HG03378 (cell line): ENCODE results near the gene CRIM1.

ENCODE experiments used
- ATAC-seq: cut with Tn5 transposase; IDR thresholded peaks from one replicate; pipeline ENCODE4 v1.9.1; 2021; ENCODE audit warnings: mild to moderate bottlenecking, moderate library complexity; ENCODE audit not compliant: unreplicated experiment

CRIM1 gene

DNA sequence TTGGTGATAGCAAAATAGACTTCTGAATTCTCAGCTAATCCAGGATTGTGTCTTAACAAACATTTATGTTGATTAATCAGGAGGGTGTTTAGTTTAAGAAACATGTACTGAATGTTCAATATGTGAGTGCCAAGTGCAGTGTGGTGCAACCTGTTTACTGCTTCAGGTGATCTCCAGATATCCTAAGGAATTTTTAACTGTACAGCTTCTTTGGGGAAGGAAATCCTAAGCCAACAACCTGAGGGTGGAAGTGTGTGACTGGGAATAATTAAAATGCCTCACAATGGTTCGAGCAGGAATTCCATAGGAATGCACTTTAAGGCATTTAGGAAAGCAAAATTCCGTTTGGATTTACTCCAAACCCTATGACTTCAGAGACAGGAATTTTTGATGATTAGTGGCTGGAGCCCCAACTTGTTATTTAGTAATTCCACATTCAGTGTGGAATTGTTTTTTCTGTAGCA, 16.4 kb downstream of the CRIM1 start:
- no peak for ATAC-seq

DNA sequence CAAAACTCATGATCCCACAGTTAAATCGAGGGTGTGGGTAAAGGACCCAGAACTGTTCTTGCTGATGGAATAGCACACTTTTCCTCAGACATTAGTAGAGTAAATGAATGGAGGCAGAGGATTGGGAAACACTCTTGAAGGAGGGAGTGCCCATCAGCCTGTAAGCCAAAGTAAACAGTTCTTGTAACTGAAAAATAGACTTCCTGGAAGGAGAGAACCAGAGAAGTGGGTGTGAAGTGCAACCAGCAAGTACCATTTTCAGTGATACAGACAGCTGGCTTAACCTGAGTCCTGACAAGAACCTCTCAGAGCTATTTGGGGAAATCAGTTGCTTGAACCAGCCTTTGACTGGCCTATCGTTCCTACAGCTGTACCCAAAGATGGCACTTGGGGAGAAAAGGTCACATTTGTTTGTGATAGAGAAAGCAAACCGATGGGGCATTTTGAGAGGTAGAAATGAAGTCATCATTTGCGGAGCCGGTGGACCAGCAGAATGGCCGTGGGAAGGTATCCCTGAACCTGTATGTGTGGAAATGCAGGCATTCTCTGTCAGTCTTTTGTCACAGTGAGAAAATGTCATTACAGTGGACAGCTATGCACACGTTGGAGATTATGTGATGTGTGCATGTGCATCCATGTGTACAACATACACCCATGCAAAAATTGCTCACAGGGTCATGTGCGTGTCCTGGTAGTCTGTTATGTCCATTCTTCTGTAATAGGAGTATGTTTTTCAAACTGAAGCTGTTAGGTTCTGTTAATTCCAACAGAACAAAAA, 17.8 kb downstream of the CRIM1 start:
- ATAC-seq: no peak

DNA sequence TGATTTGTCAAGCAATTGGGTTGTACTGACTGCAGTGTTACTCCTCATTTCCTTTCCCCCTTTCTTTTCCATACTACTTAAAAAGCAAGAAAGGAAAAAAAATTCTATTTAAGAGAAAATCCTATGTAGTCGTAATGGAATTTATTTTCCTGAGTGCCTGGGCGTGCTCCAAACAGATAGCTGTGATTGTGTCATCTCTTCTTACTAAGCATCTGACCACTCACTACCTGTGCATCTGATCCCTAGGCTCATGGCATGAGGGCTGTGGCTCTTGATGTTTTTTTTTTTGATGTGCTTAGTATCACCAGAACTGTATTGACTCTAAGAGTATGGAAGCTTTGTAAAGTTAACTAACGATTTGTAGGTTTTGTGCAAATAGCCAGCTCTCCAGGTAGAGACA, 19.0 kb downstream of the CRIM1 start:
- no peak for ATAC-seq

DNA sequence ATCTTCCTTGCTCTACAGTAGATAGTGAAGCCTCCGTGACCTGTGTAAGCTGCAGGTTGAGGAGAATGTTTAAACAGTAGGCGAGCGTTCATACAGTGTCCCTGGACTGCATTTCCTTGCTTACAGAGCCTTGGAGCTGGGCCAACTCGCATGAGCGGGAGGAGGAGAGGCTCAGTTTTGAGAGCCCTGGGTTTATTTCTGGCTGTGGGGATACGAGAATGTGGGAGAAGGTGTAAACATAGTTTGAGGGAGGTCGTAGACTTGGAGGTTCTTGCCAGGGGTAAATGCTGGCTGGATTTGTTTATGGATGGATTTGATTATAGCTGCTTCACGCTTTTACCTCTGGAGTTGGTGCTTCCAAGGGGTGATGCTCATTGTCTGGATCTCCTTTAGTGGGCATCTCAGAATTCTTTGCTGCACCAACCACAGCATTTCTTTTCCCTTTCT, 20.8 kb downstream of the CRIM1 start:
- ATAC-seq: no peak

DNA sequence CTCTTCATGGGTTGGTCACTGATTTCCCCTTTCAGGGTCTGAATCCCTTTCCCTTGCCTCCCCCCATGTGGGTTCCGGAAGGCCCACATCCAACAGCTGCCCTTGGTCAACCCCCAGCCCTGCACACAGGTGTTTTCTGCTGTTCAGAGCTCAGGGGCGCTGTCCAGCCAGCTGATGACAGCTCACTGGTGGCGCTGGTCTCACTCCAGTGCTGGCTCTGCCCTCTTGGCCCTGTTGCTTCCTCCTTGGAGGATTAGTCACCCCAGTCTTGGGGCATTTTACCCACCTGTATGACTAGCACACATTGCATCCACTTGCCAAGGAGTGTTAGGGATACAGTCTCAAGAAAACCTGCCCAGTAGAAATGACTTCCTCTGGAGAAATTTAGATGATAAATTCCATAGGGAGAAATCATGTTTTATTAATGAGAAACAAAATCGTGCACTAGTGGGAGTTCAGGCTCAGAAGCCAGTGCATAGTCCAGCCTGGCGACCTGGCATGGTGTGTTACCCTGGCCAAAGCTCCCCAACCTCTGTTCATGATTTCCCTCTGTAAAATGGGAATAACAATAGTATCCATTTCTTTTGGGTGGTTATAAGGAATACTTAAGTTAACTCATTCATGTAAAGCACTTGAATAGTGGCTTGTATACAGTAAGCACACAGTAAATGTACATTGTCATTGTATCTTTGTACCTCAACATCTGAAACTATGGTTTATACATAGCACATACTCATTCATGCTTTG, 21.6 kb downstream of the CRIM1 start:
- no peak for ATAC-seq

DNA sequence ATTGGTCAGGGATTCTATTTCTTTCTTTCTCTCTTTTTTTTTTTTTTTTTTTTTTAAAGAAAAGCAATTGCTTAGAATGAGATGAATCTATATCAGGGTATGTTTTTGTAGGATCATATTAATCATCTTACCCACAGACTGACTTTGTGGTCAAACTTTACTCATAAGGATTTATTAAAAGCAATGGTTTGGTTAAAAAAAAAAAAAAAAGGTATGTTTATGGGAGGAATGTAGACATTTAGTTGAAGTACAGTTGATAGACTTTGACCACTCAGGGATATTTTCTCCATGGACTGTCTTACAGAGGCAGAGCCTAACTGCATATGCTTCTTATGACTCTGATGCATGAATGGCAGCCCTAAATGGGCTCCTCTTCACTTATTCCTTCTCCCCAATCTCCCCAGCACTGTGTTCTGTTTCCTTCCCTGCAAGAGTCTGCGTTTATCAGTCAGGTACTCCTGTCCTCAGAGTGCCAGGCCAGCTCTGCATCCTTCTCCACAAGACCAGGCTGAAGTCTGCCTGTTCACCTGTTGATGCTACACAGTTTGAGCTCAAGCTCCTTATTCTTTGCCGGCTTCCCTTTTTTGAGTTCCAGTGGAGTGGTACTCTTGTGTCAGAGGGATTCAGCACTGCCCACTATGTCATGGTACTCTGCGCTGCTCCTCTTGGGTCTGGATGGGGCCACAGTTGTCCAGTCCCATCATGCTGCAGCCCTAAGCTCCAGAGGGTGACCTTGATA, 24.3 kb downstream of the CRIM1 start:
- ATAC-seq: no peak

DNA sequence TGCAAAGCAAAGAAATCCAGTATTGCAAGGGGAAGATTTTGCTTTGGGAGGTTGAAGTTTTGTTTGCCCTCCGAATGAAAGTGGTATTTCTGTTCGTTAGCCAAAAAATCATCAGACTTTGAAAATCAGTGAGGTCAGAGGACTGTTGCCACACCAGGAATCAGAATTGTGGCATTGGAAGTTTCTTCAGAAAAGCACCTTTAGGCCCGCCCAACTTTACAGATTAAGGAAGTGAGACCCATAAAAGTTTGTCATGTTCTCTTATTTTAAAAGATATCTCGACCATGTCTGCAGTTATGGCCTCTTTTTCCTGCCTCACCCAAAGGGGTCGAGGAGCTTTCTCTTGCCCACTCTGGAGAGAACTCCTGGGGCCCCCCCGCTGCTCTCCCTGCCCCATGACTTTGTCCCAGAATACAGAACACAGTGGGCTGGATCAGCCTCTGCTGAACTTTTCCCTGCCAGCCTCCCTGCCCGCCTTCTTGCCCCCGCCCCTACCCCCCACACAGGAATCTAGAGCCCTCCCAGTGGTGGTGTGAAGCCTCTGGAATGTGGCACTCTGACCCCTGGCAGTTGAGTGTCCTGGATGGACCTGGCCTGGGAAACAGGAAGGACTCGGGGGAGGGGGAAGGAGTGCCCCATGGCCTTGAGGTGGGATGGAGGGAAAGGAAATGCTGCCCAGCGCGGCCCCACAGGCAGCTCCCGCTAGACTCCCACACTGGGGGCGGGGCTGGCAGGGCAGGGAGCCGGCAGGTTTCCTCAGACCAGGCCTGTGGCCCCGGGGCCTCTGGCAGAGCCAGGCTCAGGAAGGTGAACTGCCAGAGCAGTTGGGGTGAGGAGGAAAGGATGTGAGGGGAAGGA, 25.3 kb downstream of the CRIM1 start:
- ATAC-seq: no peak

DNA sequence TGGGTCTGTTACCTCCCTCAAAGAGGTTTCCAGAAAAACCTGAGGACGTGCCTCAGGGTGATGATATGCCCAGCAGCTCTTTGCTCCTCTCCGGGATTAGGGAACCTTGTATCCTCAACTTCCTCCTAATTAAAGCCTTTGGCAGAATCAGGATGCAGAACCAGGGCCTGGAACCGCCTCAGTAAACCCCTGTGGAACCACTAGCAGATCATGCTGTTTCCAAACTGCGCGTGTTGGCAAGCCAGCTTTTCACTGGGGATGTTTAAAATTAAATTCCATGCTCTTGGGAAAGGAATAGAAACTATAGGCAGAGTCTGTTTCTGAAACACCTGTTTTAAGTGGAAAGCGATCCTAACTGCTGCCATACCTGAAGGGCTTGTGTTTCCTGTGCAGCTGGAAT, 26.4 kb downstream of the CRIM1 start:
- ATAC-seq: no peak

DNA sequence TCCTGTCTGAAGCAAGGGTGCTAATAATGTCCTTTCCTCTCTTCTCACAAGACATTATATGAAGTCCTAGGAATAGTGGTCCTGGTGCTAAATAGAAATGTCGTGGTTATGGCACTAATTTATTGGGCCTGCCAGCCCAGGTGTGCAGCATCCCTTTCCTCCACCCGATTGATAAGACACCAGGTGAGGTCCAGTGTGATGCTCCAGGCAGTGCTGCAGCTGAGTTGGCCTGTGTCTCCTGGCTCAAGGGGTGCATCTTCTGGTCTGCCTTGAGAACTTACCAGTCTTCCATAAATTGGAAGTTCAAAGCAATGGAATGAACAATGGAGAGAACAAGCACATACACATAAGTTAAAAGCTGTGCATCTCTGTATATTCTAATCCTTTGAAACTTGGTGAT, 26.9 kb downstream of the CRIM1 start:
- no peak for ATAC-seq

DNA sequence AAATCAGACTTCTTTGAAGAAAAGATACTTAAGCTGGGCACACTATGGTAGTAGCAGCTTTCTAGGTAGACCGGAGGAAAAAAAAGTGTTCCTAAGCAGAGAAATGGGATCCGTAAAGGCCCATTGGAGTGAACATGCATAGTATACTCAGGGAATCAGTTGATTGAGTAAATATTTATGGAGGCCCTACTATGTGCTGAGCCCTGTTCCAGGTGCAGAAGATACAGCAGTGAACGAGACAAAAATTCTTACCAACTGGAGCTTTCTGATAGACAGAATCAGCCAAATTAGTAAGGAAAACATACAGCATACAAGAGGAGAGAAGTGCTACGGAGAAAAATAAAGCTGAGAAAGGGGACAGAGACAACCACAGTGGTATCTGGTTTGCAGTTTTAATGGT, 28.1 kb downstream of the CRIM1 start:
- no peak for ATAC-seq

DNA sequence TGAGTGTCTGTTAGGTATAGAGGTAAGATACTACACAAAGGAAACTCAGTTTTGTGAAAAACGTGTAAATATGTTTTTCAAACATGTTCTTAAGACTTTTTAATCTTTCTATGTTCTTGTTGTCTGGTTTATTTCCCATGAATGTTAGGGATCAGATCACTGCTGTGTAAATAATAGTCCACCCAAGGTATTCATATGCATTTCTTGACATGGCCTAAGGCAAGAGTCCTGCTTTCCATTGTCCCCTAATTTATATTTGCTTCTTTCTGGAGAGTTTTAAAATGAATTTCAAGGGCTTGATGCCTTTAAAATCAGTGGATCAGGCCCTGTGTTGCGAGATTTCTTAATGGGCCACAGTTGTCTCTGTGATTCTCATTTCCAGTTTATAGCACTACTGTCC, 28.9 kb downstream of the CRIM1 start:
- no peak for ATAC-seq

DNA sequence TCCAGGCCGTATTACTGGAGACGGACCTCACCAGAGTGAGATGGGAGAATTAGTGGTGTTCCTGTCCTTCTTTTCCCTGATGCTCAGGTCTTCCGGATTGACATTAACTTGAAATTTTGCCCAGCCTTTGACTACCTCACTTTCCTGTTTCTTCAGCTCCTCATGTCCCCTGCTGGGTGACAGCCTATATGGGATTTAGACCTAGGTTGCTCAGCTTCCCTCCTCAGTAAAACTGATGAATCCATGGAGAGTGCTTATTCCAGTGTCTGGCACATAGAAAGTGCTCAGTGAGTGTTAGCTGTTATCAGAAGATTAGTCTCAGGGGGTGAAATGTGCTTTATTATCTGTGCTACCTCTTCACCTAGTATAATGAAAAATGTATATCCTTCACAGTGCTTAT, 30.0 kb downstream of the CRIM1 start:
- ATAC-seq: no peak

DNA sequence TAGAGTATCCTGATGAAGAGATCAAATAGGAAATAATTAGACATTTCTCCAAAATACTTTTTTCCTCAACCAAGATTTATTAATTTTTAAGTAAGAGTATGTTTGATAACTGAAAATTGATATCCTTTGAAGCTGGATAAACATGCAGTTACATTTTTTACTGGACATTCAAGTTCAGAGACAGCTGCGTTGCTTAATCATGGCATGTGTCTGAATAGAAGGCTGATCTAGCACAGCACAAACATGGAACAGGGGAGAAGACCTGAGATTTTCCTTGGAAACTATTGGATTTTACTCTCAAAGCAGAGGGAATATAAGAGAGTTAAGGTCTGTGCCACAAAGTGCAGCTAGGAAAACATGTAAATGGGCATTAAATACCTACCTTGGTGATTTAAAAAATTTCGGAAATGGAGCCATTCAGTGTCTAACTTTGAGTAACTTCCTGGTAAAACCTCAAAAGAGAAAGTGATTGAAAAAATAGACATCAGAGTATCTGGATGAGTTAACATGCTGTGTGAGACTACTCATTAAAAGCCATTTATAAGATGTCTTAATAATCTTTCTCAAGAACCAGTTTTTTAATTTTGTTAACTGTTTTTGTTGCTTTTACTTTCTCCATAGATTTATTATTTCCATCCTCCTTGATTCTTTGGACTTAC, 31.8 kb downstream of the CRIM1 start:
- peak; percentile 68 for ATAC-seq

DNA sequence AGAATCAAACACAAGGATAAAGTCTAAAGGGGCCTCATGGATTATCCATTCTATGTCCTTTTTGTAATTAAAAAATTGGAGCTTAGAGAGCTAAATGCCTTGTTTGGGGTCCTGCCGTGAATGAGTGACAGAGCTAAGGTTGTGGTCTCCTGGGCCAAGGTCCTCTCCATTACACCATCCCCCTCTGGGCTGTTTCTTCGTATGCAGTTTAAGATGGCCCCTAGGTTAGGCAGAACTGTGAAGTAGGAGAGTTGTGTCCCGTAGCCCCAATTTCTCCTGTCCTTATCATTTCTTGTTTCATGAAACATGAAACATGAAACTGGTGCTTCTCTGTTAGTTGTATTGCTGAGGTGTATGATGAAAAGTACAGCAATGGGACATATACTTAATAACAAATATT, 32.9 kb downstream of the CRIM1 start:
- ATAC-seq: no peak

DNA sequence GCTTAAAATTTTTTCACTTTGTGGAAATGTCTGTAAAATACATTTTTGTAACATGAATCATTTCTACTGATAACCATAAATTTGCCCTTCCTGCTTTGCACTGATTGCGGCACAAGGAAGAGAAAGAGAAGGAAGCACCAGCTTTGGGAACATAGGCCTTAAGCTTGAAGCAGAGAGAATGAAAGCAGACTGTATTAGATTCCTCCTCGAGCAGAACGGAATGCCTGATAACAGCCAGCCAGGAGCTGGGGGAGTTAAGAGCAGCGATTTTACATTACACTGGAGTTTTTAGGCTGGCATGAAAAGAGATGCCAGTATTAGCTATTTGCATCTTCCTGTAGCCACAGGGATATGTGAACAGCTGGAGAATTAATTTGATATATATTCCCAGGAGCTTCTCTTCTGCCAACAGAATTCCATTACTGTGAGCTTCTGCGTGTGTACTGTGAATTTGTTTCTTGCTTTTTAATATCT, 33.5 kb downstream of the CRIM1 start:
- no peak for ATAC-seq

DNA sequence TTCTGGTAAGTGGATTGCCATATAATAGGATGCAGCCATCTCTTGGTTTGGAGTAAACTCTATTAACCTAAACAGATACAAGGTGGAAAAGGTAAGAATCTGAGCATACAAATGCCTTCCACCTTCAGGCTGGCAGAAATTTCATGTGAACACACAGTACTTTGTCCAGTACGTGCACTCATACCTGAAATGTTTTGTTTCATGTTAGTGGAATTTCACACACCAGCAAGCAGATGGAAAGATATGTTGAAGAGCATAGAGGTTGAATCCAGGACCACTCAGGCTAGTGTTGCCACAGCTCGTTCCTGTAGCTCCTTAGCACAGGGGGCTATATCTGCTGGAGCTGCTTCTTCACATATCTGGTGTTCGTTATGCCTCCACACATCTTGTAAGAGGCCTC, 34.0 kb downstream of the CRIM1 start:
- no peak for ATAC-seq

DNA sequence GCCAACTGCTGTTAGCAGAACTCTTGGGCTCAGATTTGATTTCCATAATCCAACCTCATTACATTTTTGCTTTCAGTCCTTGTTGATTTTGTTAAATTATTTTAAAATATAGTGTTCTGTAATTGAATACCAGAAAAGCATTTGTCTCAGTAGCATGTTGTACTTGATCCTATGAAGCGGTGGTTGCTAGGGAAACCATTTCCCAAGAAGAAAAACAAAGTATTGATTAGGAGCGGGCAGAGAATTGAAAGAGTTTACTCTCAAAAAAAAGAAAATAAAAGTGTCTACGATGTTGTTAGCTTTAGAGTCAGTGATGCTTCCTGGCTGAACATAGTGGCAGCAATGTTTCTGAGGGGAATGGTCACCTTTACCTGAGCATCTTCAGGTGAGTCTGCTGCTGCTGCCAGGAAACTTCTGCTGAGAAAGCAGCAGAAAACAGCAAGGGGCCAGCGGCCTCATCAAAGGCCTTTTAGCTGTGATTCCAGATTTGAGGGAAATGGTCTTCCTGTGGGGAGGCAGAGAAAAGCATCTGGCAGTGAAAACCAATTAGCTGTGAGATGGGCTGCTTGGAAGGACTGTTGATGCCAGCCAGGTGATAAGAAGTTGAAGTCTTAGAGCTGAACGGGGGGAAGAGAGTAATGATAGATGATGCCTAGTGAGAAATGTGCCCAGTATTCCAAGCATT, 37.1 kb downstream of the CRIM1 start:
- ATAC-seq: no peak

DNA sequence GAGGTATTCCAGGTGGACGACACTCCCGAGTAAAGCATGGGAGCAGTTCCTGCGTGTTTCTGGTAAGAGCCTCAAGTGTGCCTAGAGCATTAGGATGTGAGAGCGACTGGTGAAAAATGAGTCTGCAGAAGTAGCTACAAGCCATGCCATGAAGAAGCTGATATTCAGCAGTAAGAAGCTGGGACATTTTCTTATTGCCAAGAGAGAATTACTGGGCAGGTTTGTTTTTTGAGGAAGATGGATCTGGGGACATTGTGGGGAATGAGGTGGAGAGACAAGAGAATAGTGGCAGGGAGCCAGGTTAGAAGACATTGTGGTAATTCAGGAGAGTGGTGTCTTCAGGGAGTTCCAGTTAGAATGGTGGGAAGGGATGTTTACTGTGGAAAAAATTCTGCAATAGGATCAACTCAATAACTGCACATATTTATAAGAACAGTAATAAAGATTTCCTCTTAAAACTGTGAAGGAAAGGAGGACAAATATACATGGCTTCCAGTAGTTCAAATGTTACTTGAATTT, 38.2 kb downstream of the CRIM1 start:
- ATAC-seq: no peak

DNA sequence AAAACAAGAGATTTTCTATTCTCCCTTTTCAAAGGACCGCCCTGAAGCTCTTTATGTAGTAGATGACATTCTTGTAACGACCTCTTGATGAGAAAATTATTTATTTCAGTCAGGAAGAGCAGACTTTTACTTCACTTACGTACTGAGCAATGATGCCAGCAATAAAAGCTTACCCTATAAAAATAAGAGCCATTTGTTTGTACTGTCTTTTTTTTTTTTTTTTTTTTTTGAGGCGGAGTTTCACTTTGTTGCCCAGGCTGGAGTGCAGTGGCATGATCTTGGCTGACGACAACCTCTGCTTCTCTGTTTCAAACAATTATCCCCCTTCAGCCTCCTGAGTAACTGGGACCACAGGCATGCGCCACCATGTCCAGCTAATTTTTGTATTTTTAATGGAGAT, 39.2 kb downstream of the CRIM1 start:
- ATAC-seq: no peak
